Neural cell (in vitro differentiated cells): ENCODE data around the gene MAPK8. TPM values are rescaled to one million over a fixed set of nuclear protein-coding genes. Genes with fewer than 3 reads are reported as not detected.

Experiments
- H2AFZ ChIP-seq: fragments of 200-600, 300-800 bp; sonication (generic), shearing (Covaris generic); 2 replicates; pipeline ENCODE4 v1.6.0; 2014; ENCODE audit warnings: low read depth, mild to moderate bottlenecking, antibody characterized with exemption, low read length, moderate library complexity
- H3F3A ChIP-seq: fragments of 200-600 bp; shearing (Covaris generic); 2 replicates; pipeline ENCODE4 v1.6.1; 2016; ENCODE audit warnings: mild to moderate bottlenecking, moderate library complexity, mixed read lengths, antibody characterized with exemption, low read length; ENCODE audit not compliant: insufficient read depth, poor library complexity, severe bottlenecking
- H3K27ac ChIP-seq: fragments of 200-600, 300-800 bp; sonication (generic), shearing (Covaris generic); 2 replicates; pipeline ENCODE4 v1.5.1; 2014; ENCODE audit warnings: mild to moderate bottlenecking, low read length, moderate library complexity
- H3K27me3 ChIP-seq: fragments of 300-800, 200-600 bp; sonication (generic), shearing (Covaris generic); 2 replicates; pipeline ENCODE4 v1.6.0; 2014; ENCODE audit warnings: mild to moderate bottlenecking, low read depth, low read length, moderate library complexity; ENCODE audit not compliant: insufficient read depth
- H3K36me3 ChIP-seq: fragments of 300-800, 200-600 bp; sonication (generic), shearing (Covaris generic); 2 replicates; pipeline ENCODE4 v1.5.1; 2014; ENCODE audit warnings: mild to moderate bottlenecking, antibody characterized with exemption, low read length, moderate library complexity; ENCODE audit not compliant: insufficient read depth
- H3K4me2 ChIP-seq: fragments of 300-800, 200-600 bp; sonication (generic), shearing (Covaris generic); 2 replicates; pipeline ENCODE4 v1.6.0; 2014; ENCODE audit warnings: mild to moderate bottlenecking, low read length
- H3K4me3 ChIP-seq: fragments of 300-800, 200-600 bp; sonication (generic), shearing (Covaris generic); 2 replicates; pipeline ENCODE4 v1.5.1; 2014; ENCODE audit warnings: mild to moderate bottlenecking, low read length, moderate library complexity
- H3K79me2 ChIP-seq: fragments of 200-600 bp; shearing (Covaris generic); replicated peaks from 2 replicates; pipeline ENCODE4 v1.6.0; 2014; ENCODE audit warnings: mild to moderate bottlenecking, low read length, moderate library complexity; ENCODE audit not compliant: insufficient read depth
- H3K9ac ChIP-seq: fragments of 300-800, 200-600 bp; sonication (generic), shearing (Covaris generic); 2 replicates; pipeline ENCODE4 v1.6.1; 2016; ENCODE audit warnings: mild to moderate bottlenecking, low read length, mixed read lengths
- H3K9me2 ChIP-seq: fragments of 200-600 bp; shearing (Covaris generic); 2 replicates; pipeline ENCODE4 v1.6.1; 2016; ENCODE audit warnings: mild to moderate bottlenecking, low read length, mixed read lengths; ENCODE audit not compliant: insufficient read depth
- H3K9me3 ChIP-seq: fragments of 200-600, 300-800 bp; sonication (generic), shearing (Covaris generic); 2 replicates; pipeline ENCODE4 v1.6.1; 2016; ENCODE audit warnings: mild to moderate bottlenecking, mixed run types, low read length, moderate library complexity, mixed read lengths
- H4K20me1 ChIP-seq: fragments of 200-600 bp; shearing (Covaris generic); 2 replicates; pipeline ENCODE4 v1.6.1; 2016; ENCODE audit warnings: mild to moderate bottlenecking, mixed run types; ENCODE audit not compliant: insufficient read depth
- EP300 ChIP-seq: fragments of 450-650 bp; conservative IDR thresholded peaks from 2 replicates; pipeline ENCODE4 v1.6.1; 2014; ENCODE audit warnings: antibody characterized with exemption, mild to moderate bottlenecking, moderate library complexity; ENCODE audit not compliant: poor library complexity, severe bottlenecking
- EZH2 ChIP-seq: fragments of 200-600, 300-800 bp; shearing (Covaris generic), sonication (generic); IDR thresholded peaks from 2 replicates; pipeline ENCODE4 v1.6.1; 2014; ENCODE audit warnings: antibody characterized with exemption, low read length, borderline replicate concordance, mild to moderate bottlenecking; ENCODE audit not compliant: insufficient read depth, poor library complexity, severe bottlenecking
- MXI1 ChIP-seq: fragments of 450-650 bp; conservative IDR thresholded peaks from 2 replicates; pipeline ENCODE4 v1.6.1; 2014; ENCODE audit warnings: antibody characterized with exemption, mild to moderate bottlenecking; ENCODE audit not compliant: poor library complexity, severe bottlenecking
- POLR2AphosphoS5 ChIP-seq: IDR thresholded peaks from 2 replicates; pipeline ENCODE4 v1.6.1; 2012
- RAD21 ChIP-seq: fragments of 450-650 bp; conservative IDR thresholded peaks from 2 replicates; pipeline ENCODE4 v1.6.1; 2014; ENCODE audit warnings: antibody characterized with exemption, mild to moderate bottlenecking, moderate library complexity
- REST ChIP-seq: IDR thresholded peaks from 2 replicates; pipeline ENCODE4 v1.6.1; 2012; ENCODE audit warnings: borderline replicate concordance
- SMC3 ChIP-seq: fragments of 450-650 bp; conservative IDR thresholded peaks from 2 replicates; pipeline ENCODE4 v1.6.1; 2014; ENCODE audit warnings: antibody characterized with exemption, mild to moderate bottlenecking, moderate library complexity; ENCODE audit not compliant: poor library complexity
- TAF1 ChIP-seq: IDR thresholded peaks from 2 replicates; pipeline ENCODE4 v1.6.1; 2012; ENCODE audit warnings: low read depth
- polyA plus RNA-seq: library from polyadenylated mRNA; depleted of rRNA; stranded (reverse); fragments of >200 nt; gene quantifications from 2 replicates; pipeline ENCODE4 v1.2.3, GENCODE V29; 2014
- TF ChIP-seq, protein P1 (sequence below): fragments of 450-650 bp; IDR thresholded peaks from 2 replicates; pipeline ENCODE4 v1.5.1; 2014; ENCODE audit warnings: antibody characterized with exemption, mild to moderate bottlenecking, moderate library complexity; ENCODE audit not compliant: poor library complexity, severe bottlenecking

MAPK8 gene
- polyA plus RNA-seq, 1 donor from 2014 or later, result 187 TPM

DNA sequence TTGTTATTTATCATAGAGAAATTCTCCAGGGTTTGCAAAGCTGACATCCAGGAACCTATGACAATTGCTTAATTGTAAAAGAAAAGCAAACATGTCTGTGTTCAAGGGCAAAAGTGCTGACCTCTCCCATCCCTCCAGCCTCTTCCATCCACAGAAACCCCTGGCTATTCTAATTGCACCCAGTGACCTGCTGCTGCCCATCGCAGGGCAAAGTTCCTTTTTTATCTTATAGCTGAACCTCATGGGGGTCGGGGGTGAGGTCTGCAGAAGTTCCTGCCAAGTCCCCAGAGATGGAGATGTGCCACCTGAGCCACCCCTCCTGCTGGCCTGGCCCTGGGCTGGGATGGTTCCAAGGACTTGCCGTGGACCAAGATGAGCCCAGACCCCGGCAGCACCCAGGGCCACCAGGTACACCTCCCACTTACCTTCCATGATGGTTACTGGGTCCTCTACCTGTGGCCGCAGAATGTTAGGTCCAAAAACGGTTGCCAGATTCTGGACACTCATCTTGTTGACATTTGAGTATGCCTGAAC is 146.5 kb downstream of the MAPK8 start:
- Histone ChIP-seq H4K20me1 (no peaks in the 10 kb centered on the region), H3K36me3 (no peaks in the 10 kb centered on the region), H3K79me2 (no peaks in the 10 kb centered on the region), H3K9ac (no peak overlapping the region), H2AFZ (no peak overlapping the region), H3K9me2 (no peaks in the 10 kb centered on the region), H3F3A (no peaks in the 10 kb centered on the region), H3K27me3 (no peaks in the 10 kb centered on the region), H3K4me3 (no peak overlapping the region), H3K27ac (no peak overlapping the region), H3K9me3 (no peaks in the 10 kb centered on the region), H3K4me2 (no peak overlapping the region)
- TF ChIP-seq MXI1, result no peak
- TF ChIP-seq RAD21, result no peak
- no peak for TF ChIP-seq EZH2
- TF ChIP-seq REST, result no peak
- TF ChIP-seq TAF1, result no peak
- no peak for TF ChIP-seq SMC3
- no peak for TF ChIP-seq EP300
- TF ChIP-seq, protein P1, sequence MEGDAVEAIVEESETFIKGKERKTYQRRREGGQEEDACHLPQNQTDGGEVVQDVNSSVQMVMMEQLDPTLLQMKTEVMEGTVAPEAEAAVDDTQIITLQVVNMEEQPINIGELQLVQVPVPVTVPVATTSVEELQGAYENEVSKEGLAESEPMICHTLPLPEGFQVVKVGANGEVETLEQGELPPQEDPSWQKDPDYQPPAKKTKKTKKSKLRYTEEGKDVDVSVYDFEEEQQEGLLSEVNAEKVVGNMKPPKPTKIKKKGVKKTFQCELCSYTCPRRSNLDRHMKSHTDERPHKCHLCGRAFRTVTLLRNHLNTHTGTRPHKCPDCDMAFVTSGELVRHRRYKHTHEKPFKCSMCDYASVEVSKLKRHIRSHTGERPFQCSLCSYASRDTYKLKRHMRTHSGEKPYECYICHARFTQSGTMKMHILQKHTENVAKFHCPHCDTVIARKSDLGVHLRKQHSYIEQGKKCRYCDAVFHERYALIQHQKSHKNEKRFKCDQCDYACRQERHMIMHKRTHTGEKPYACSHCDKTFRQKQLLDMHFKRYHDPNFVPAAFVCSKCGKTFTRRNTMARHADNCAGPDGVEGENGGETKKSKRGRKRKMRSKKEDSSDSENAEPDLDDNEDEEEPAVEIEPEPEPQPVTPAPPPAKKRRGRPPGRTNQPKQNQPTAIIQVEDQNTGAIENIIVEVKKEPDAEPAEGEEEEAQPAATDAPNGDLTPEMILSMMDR, result no peak
- no peak for TF ChIP-seq POLR2AphosphoS5

GRCh38 chr10:48453451-48454301 is 147.2 kb downstream of the MAPK8 start:
- H3K9me3 ChIP-seq, result no peaks in the 10 kb centered on the region

More at GRCh38 chr10:48453451-48454301, 147.2 kb downstream of the MAPK8 start:
- no peak overlapping the region for H2AFZ ChIP-seq
- H3K79me2 ChIP-seq, result no peaks in the 10 kb centered on the region
- no peak overlapping the region for H3K27ac ChIP-seq
- no peaks in the 10 kb centered on the region for H4K20me1 ChIP-seq
- no peaks in the 10 kb centered on the region for H3K27me3 ChIP-seq
- no peak for TF ChIP-seq MXI1
- no peak for TF ChIP-seq POLR2AphosphoS5
- no peak for TF ChIP-seq SMC3
- TF ChIP-seq EP300, result no peak
- TF ChIP-seq REST, result no peak
- TF ChIP-seq EZH2, result no peak
- TF ChIP-seq, protein P1, result no peak
- no peak for TF ChIP-seq TAF1
- TF ChIP-seq RAD21, result no peak
- H3K4me3 ChIP-seq, result no peak overlapping the region
- no peaks in the 10 kb centered on the region for H3K36me3 ChIP-seq
- H3K4me2 ChIP-seq, result no peak overlapping the region
- no peaks in the 10 kb centered on the region for H3K9me2 ChIP-seq
- H3K9ac ChIP-seq, result no peak overlapping the region
- no peaks in the 10 kb centered on the region for H3F3A ChIP-seq
